Mesodermal cell (in vitro differentiated cells): Measurements from ENCODE around the gene SPATA6L.

Experiments
- H3K27ac ChIP-seq: 2 replicates; pipeline ENCODE4 v1.7.0; 2013; ENCODE audit warnings: mild to moderate bottlenecking, low read depth, low read length, moderate library complexity; ENCODE audit not compliant: severe bottlenecking
- H3K36me3 ChIP-seq: 2 replicates; pipeline ENCODE4 v1.7.1; 2013; ENCODE audit warnings: mild to moderate bottlenecking, low read length, moderate library complexity; ENCODE audit not compliant: control insufficient read depth, insufficient read depth
- H3K4me1 ChIP-seq: one replicate; pipeline ENCODE4 v1.7.1; 2013; ENCODE audit warnings: mild to moderate bottlenecking, low read length; ENCODE audit not compliant: insufficient read depth, control insufficient read depth, poor library complexity, severe bottlenecking
- H3K4me3 ChIP-seq: 2 replicates; pipeline ENCODE4 v1.7.0; 2013; ENCODE audit warnings: low read length, control low read depth, mild to moderate bottlenecking; ENCODE audit not compliant: insufficient read depth, poor library complexity, severe bottlenecking; ENCODE audit errors: extremely low read depth
- H3K9me3 ChIP-seq: 2 replicates; pipeline ENCODE4 v1.7.1; 2013; ENCODE audit warnings: mild to moderate bottlenecking, low read length, moderate library complexity; ENCODE audit not compliant: control insufficient read depth
- WGBS, 2 experiments: methylation state at CpG; one replicate each; pipeline ENCODE4 v1.1.5; 2013; ENCODE audit warnings: missing lambda C conversion rate in 2 of 2; ENCODE audit not compliant: insufficient coverage in 2 of 2; 5-methylcytosine and 5-hydroxymethylcytosine counted together

SPATA6L gene

DNA sequence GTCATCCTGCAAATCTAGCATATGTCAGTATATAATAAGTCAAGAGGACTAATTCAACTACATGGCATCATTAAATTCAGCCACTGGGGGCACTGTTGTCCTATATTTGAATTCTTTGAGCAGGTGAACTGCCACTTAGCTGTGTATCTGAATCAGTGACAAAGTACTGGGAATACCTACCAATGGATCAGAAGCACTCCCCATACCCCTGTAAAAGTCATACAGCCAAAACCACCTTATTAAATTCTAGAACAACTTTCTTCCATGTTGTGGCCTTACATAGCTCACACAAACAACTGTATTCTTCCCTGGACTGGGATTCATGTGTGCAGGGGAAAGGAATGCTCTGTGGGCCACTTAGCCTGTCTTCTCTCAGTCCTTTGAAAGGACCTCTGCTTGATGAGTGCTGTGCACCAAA lies 61.6 kb downstream of the SPATA6L start:
- Histone ChIP-seq H3K9me3 (no peaks in the 10 kb centered on the region), H3K36me3 (no peaks in the 10 kb centered on the region), H3K27ac (no peak overlapping the region), H3K4me3 (no peak overlapping the region), H3K4me1 (no peaks in the 10 kb centered on the region)

DNA sequence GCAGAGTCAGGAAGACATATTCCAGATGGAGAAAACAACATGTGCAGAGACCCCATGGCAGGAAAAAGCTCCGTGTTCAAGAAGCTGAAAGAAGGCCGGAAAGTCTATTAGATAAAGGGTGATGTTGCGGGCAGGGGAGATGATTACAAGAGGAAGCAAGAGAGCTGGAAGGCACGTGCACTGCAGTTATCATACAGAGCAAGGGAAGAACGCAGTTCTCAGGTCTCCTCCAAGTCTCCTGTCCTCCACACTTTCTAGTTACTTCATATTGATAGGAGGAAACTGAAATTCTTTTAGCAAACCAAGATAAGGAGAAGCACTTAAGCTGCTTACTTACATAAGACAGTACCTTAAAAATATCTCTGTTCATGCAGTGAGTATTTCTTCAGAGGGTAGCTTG lies 62.5 kb downstream of the SPATA6L start:
- no peaks in the 10 kb centered on the region for H3K36me3 ChIP-seq
- no peaks in the 10 kb centered on the region for H3K4me1 ChIP-seq
- H3K4me3 ChIP-seq = no peak overlapping the region
- 86 to 95% methylated on average over 4 to 5 of the region's 5 CpGs for WGBS, 2 experiments
- H3K9me3 ChIP-seq = no peaks in the 10 kb centered on the region
- H3K27ac ChIP-seq = no peak overlapping the region

DNA sequence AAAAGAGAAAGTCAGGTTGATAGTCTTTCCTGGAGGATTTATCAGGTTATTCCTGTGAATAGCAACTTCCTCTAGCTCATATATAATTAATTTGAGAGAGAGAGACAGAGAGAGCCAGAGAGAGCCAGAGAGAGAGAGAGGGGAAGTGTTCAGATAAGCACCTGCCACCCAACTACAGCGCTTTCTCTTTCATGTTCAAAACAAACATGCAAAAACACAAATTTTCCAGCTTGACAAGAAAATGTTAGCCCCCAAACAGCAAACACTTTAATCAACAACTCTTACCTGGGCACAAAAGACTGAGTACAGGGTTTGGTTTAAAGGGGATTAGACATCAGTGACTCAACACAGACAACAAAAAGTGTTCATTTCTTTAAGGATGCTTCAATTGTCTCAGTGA lies 65.9 kb downstream of the SPATA6L start:
- no peak overlapping the region for H3K27ac ChIP-seq
- WGBS, 2 experiments = no CpG with 5 or more reads among the region's 1 CpG
- no peak overlapping the region for H3K4me3 ChIP-seq
- H3K4me1 ChIP-seq = peaks cover 7% of the 10 kb centered on the region
- H3K36me3 ChIP-seq = no peaks in the 10 kb centered on the region
- H3K9me3 ChIP-seq = no peaks in the 10 kb centered on the region

DNA sequence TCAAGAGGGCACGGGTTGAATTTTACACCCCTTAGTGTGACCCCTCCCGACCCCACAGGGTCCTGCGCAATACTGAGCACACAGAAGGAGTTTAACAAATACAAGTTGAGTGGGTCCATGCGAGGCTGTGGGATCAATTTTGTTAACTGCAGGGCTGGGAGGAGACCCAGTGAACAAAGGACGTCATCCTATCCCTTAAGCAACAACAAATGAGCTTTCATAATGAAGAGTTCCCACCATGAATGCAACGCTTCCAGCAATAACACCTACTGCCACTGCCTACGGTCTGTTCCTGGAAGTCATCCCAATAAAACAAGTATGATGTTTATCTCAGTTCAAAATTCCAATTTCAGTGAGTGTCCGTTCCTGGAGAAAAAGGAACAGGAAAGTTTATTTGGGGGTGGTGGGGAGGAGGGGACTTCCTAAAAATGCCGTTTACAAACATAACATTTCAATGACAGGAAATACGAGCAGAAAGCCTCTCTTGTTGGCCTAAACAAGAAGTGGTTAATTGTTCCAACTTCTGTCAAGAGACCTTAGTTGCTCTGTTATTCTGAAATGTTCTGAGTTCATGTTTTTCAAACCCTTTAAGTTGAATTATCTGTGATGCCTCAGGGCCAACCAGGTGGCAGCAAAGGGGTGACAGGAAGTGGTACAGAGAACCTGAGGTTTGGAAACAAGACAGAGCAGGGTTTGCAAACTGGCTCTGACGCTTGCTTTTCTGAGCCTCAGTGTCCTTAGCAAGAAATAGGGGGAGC lies 69.9 kb downstream of the SPATA6L start:
- H3K9me3 ChIP-seq = no peaks in the 10 kb centered on the region
- H3K36me3 ChIP-seq = no peaks in the 10 kb centered on the region
- no peak overlapping the region for H3K27ac ChIP-seq
- 93 to 97% methylated on average over 6 of the region's 11 CpGs for WGBS, 2 experiments
- H3K4me3 ChIP-seq = no peak overlapping the region
- peaks cover 13% of the 10 kb centered on the region for H3K4me1 ChIP-seq

DNA sequence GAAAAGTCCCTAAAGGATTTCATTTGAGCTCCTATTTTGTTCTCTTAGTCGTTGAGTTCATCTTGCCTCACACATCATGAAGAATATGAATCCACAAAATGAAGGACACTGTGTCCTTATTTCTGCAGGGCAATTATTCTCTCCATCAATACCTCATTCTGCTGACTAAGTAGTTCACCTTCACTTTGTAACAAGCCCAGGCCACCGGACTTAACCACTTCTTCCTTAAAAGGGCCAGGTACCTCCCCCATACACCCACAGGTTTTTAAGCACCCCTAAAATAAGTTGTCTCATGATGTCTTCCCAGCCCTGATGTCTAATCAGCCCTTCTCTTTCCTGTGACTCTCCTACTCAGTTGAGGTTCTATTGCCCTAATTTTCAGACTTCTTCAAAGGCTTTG lies 71.3 kb downstream of the SPATA6L start:
- Histone ChIP-seq H3K36me3 (no peaks in the 10 kb centered on the region), H3K9me3 (no peaks in the 10 kb centered on the region), H3K4me3 (no peak overlapping the region), H3K4me1 (peaks cover 13% of the 10 kb centered on the region), H3K27ac (no peak overlapping the region)
- 88 to 96% methylated on average over 2 of the region's 2 CpGs for WGBS, 2 experiments

DNA sequence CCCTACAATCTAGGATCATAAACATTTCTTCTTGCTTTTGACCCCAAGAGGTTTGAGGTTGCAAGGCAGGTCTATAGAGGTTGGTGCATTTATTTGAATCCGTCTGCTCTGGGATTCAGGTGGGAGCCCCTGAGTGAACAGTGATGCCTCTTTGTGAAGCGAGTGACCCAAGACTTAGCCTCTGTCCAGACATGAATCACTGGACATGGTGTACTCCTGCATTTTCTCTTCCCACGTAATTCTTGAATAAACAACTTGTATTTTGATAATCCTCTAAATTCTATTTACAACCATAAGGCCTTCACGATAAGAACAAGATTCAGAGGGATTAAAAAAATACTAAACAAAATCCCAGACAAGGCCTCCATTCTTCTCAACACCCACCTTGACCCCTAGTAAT lies 71.7 kb downstream of the SPATA6L start:
- Histone ChIP-seq H3K27ac (no peak overlapping the region), H3K4me3 (no peak overlapping the region)
- 93% methylated on average over 2 to 4 of the region's 4 CpGs for WGBS, 2 experiments

DNA sequence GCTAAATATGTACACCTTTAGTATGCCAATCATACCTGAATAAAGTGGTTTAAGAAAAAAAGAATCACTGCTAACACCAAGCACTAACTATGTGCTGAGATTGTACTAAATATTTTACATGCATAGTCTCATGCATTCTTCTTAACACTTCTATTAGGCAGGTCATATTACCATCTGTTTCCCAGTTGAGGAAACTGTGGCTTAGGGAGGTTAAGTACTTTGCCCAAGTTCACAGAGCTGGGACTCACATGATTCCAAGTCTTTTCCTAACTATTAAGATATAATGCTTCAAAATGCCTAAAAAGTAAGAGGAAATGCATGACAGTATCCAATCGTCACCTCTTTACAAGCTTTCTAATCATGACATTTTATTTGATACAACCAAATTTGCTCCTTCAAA lies 73.4 kb downstream of the SPATA6L start:
- no peaks in the 10 kb centered on the region for H3K36me3 ChIP-seq
- H3K27ac ChIP-seq = no peak overlapping the region
- 100% methylated on average over 1 of the region's 1 CpG; no CpG with 5 or more reads in 1 of the 2 experiments for WGBS, 2 experiments
- H3K4me3 ChIP-seq = no peak overlapping the region
- no peaks in the 10 kb centered on the region for H3K9me3 ChIP-seq
- H3K4me1 ChIP-seq = peaks cover 17% of the 10 kb centered on the region

More for the DNA sequence above, 71.7 kb downstream of the SPATA6L start:
- peaks cover 13% of the 10 kb centered on the region for H3K4me1 ChIP-seq
- no peaks in the 10 kb centered on the region for H3K9me3 ChIP-seq
- no peaks in the 10 kb centered on the region for H3K36me3 ChIP-seq

DNA sequence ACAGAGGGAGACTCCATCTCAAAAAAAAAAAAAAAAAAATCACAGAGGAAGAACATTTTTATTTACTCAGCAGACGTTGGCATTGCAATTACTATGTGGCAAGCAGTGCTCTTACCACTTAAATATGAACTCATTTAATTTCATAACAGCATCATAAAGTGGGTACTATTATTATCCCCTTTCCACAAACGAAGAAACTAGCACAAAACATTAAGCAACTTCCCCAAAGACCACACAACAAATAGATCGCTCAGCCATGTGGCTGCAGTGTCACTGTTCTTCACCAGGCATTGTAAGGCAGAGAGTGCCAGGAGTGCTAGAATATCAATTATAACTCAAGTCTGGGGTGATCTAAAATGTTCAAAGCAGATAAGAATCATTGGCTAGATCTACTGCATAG lies 74.0 kb downstream of the SPATA6L start:
- H3K9me3 ChIP-seq = no peaks in the 10 kb centered on the region
- H3K36me3 ChIP-seq = no peaks in the 10 kb centered on the region
- no peak overlapping the region for H3K4me3 ChIP-seq
- H3K4me1 ChIP-seq = peaks cover 17% of the 10 kb centered on the region
- no peak overlapping the region for H3K27ac ChIP-seq
- WGBS, 2 experiments = 80 to 100% methylated on average over 1 to 2 of the region's 3 CpGs

DNA sequence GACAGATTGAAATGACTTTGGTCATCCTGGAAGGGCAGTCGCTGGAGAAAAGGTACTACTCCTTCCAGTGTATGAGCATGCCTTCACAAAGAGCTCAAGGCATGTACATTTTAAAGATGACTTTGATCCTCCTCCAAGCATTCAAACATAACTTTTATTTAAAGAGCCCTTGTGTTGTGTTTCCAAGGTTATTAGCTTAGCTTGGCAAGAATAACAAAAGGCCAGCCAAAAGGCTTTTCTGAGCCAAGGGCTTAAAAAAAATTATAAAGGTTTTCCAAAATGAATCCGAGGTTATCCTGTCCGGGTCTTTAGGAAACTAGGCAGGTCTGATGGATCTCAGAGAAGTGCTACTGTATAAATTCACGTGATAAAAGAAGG lies 75.2 kb downstream of the SPATA6L start:
- Histone ChIP-seq H3K36me3 (no peaks in the 10 kb centered on the region), H3K4me1 (peaks cover 10% of the 10 kb centered on the region), H3K4me3 (no peak overlapping the region), H3K9me3 (no peaks in the 10 kb centered on the region), H3K27ac (no peak overlapping the region)
- WGBS, 2 experiments = 85 to 89% methylated on average over 3 to 4 of the region's 4 CpGs

DNA sequence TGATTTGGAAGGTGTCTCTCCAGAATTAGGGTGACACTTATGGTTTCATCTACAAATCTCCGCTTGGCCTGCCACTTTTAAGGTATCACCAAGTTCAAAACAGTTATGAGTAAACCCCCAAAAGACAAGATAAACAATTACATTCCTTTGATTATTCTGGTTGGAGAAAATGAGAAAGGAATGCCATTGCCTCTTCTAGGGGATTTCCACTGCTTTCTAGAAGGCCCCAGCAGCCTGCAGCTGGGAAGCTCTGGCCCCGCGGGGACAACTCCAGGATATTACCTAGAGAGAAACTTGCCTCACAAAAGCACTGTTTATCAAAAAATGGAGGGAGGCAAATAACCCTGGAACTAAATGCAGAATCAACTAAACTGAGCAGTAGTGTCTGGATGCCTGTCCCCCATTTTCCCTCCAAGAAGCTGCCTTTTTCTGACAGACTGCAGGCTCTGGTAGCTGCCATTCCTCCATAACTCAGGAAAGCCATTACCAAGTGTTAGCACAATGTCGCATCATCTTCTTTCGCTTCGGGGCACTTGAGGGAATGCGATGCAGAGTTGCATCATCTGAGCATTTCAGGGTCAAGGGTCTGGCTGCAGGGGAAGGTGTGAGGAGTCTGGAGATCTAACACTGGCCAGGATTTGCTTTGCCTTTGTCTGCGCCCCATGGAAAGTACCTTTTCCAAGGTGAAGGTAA lies 75.7 kb downstream of the SPATA6L start:
- H3K4me1 ChIP-seq = peaks cover 10% of the 10 kb centered on the region
- no peak overlapping the region for H3K27ac ChIP-seq
- no peaks in the 10 kb centered on the region for H3K9me3 ChIP-seq
- no peaks in the 10 kb centered on the region for H3K36me3 ChIP-seq
- H3K4me3 ChIP-seq = no peak overlapping the region
- WGBS, 2 experiments = 94 to 97% methylated on average over 5 to 7 of the region's 8 CpGs

DNA sequence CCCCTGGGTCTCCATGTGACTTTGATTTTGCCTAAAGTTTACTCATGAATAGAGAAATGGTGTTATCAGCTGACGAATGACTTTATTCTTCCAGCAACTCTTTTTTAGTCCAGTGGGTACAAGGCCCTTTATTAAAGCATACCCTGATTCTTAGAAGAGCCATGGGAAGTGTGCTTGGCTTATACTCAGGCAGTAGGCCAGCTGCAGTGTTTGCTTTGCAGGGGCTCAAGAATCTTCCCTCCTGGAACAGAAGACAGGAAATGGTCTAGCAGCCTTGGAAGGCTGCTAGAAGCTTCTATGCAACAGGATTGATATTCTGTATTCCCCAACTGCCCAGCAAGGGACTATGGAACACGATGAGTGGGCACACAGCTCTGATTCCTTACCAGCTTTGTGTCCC lies 77.6 kb downstream of the SPATA6L start:
- H3K27ac ChIP-seq = no peak overlapping the region
- 71 to 72% methylated on average over 1 to 2 of the region's 2 CpGs for WGBS, 2 experiments
- H3K36me3 ChIP-seq = no peaks in the 10 kb centered on the region
- peaks cover 7% of the 10 kb centered on the region for H3K4me1 ChIP-seq
- no peaks in the 10 kb centered on the region for H3K9me3 ChIP-seq
- H3K4me3 ChIP-seq = no peak overlapping the region
